DMS114 treated with DMSO at 0.1 percent for 48 hours (cell line): ENCODE results near the gene KCNG1.
A peak's percentile ranks its signal among the peaks of the same experiment; 100 is the strongest.
"Not testable (repeated sequence)": the region's sequence is repeated elsewhere in the genome, so short reads cannot be mapped to it uniquely, and the experiment has no call there.

Experiments used
- DNase-seq: peaks from one replicate; lab custom pipeline; 2025; ENCODE audit not compliant: unreplicated experiment; lab: John Stamatoyannopoulos, UW

KCNG1 gene, protein sequence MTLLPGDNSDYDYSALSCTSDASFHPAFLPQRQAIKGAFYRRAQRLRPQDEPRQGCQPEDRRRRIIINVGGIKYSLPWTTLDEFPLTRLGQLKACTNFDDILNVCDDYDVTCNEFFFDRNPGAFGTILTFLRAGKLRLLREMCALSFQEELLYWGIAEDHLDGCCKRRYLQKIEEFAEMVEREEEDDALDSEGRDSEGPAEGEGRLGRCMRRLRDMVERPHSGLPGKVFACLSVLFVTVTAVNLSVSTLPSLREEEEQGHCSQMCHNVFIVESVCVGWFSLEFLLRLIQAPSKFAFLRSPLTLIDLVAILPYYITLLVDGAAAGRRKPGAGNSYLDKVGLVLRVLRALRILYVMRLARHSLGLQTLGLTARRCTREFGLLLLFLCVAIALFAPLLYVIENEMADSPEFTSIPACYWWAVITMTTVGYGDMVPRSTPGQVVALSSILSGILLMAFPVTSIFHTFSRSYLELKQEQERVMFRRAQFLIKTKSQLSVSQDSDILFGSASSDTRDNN

DNA sequence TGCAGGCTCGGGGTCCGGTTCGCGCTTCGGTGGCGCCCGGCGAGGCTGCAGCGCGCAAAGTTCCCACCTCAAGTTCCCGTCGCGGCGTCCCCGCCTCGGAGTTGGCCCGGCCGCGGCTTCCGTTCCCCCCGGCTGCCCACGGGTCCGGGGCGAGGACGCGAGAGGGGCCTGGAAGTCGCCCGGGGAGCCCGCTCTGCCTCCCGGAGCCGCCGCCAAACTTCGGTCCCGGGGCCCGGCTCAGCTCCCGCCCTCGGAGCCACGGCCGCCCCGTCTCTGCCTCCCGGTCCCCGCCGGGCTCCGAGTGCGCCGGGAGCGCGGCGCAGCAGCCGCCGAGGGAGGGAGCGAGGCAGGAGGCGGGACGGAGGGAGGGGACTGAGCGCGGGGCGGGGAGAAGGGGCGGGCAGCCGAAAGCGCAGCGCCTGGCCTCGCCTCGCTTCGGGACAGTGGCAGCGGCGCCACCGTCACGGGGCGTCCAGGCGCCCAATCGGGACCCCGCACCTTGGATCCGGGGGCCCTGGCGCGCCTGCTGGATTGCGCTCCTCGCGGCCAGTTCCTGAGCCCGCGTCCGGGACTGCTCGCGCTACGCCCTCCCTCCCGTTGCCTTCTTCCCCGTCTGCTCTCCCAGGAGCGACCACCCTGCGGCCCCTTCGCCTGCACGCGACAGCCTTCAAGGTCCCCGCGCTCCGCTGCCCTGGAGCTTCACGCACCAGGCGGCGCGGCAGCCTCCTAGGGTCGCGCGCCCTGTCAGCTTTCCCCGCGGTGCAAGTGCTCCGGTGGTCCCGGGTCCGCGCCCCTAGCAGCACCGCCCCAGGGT is at the start of gene KCNG1:
TSS of gene KCNG1 (minus strand) at position 305 of the 814 bp plus-strand sequence. CDS start 12,769 bp downstream, outside the sequence.
- DNase-seq, result peak; percentile 83

DNA sequence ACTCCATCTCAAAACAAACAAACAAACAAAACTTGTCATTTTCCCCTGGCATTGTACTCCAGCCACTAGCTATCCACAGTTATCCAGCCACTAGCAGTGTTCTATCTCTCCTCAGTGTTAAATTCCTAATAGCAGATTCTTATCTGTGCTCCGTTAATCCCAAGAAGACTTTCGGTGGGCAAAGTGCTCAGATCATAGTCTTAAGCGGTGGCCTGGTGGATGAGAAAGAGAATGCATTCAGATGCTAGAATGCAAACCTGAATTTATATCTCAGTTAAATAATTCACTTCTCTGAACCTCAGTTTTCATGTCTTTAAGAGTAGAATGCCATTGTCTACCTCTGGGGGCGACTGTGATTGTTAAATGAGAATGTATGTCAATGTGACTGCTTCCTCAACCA is 47.7 kb upstream of the KCNG1 start:
- no peak for DNase-seq

DNA sequence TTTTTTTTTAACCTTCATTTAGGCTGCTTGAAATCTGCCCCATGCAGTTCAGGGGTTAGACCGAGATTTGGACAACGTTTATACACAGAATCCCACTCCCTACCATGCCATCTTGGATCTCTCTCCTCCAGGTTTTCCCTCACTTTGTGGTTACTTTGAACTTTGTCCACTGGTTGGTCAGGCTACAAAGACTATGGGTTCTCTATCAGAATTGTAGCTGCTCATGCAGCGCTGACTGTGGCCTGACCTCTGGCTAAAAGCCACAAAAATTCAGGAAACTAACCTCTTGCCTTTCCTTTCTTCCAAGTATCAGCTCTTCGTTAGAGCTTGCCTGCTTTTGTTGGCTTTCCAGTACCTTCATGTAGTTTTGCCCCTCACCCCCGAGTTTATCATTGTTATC is 44.9 kb upstream of the KCNG1 start:
- no peak for DNase-seq

DNA sequence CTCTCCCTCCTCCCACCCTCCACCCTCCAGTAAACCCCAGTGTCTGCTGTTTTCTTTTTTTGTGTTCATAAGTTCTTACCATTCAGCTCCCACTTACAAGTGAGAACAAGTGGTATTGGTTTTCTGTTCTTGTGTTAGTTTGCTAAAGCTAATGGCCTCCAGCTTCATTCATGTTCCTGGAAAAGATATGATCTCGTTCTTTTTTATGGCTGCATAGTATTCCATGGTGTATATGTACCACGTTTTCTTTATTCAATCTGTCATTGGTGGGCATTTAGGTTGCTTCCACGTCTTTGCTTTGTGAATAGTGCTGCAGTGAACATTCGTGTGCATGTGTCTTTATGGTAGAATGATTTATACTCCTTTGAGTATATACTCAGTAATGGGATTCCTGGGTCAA is 42.7 kb upstream of the KCNG1 start:
- DNase-seq, result no peak

DNA sequence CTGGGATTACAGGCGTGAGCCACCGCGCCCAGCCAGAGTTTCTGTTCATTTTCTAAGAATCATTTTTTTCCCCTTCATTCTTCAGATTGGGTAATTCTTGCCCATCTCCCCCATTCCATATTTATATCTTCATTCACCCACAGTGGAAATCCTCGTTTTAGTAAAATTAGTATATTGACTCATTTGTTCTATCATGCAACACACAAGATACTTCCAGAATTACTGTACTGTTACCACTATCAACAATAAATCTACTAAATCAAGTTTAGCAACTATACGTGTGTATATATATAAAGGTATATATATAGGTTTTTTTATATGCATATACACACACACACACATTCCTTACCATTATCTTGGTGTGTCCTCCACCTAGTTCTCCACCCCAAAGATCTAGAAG is 41.2 kb upstream of the KCNG1 start:
- no peak for DNase-seq

DNA sequence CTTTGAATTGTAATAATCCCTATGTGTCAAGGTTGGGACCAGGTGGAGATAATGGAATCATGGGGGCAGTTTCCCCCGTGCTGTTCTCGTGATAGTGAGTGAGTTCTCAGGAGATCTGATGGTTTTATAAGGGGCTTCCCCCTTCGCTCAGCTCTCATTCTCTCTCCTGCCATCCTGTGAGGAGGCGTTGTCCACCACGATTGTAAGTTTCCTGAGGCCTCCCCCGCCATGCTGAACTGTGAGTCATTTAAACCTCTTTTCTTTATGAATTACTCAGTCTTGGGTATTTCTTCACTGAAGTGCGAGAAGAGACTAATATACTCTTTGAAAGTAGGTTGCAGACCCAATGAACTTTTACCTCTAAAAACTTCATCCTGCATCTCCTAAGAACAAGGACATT is 39.2 kb upstream of the KCNG1 start:
- DNase-seq, result no peak

DNA sequence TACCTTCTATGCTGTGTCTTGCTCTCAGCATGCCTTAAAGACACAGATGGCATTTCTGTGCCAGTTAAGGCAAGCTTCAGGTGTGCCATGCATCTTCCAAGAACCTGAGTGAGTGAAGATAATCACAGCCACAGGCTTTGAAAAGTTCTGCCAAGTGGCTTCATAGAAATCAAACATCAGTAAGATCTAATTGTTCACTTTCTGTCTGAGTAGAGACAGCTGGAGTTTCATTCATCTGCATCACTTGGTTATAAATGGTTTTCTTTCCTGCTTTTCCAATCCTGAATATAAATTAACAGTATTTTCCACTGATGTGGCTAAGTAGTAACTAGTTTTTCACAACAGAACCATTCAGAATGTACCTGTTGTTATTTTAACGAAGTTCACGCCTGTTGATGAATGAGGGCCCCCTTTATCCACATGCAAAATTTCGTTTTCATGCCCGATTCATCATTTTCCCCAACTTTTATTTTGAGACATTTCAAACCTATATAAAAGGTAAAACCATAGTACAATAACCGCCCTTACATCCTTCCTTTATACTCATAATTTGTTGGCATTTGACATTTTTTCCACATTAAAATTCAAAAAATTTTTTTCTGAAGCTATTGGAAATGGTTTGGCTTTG is 38.6 kb upstream of the KCNG1 start:
- DNase-seq, result no peak

DNA sequence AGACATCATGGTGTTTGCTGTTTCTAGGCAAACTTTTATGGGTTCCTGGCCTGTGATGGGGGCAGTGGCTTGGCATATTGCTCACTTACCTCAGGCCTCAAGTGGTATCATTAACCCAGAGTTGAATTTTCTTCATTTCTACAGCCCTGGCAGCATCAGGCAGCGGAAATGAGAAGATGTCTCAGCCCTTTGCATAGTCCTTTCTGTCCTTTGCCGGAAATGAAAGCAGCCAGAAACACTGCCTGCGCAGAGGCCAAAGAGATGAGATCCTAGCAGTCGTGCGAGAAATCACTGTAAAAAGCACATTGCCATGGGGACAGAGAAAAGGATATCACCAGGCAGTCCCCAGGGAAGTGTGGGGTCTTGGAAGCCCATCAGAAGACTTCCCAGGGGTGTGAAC is 37.4 kb upstream of the KCNG1 start:
- DNase-seq, result no peak

DNA sequence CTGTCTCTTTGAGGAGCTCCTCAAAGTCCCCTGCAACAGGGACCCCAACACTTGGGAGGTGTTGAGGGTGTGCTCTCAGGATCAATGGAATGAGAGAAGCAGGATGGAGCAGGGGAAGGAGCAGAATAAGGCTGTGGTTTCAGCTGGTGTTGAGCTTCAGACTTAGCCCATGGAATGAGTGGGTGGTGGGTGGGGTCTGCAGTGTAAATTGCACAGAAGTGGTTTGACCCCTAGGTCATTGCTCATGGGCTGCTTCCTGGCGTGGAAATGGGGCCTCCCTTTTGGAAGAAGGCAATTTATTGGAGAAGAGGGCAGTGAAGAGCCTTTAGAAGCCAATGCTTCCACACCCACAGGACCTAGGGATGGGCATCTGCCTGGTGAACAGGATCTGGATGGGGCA is 37.0 kb upstream of the KCNG1 start:
- DNase-seq, result no peak

DNA sequence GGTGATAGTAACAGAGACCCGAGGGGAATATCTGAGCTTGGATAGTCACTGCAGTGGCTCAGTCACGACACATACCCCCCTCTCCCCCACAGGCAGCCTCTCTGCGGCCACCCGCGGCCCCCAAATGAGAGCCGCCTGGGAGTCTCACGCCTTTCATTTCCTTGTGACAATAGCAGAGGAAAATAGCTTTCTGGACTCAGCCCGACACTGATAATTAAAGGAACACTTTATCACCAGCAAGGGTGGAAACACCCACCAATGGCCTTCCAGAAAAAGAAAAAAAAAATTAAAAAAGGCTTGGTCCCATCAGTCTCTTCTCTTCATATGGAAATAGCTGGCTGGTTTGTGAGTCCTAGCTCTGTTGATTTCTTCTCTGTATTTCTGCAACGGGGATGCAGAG is 35.1 kb upstream of the KCNG1 start:
- DNase-seq, result no peak

DNA sequence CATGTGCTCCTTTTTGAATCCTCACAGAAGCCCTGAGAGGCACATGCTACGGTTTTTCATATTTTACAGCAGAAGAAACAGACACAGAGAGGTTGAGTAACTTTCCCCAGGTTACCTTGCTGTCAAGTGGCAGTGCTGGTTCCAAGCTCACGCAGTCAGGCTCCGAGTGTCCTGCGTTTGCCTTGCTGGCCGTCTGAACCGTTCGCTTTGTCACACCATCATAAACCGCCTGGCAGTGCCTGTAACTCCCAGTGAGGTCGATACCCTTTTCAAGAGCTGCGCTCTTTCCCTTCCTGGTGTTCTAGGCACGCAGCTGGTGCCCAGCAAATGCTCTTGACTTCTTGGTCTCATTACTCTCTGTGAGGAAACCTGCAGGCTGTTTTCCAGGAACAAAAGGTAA is 31.3 kb upstream of the KCNG1 start:
- no peak for DNase-seq

DNA sequence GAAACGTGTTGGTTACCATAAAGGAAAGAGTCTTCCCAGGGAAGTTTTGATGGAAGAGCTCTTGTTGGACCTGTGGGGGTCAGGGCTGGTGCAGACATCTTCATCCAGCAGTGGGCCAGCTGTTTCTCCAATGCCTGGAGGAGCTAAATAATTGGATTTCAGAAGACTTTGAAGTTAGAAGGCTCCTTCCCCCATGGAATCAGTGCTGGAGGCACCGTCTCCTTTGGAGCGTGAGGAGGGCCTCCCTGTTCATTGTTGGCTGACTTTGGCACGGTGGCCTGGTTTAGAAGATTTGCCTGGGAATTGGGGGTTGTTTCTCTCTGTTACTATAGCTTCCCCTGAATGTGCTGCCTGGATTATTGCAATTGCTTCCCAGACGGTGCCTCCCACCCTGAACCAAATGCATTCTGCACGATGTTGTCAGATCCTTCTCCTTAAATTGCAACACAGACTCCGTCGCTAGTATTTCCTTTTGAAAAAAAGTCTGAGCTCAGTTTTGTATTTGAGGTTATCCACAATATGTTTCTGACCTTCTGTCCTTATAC is 27.7 kb upstream of the KCNG1 start:
- DNase-seq, result no peak

DNA sequence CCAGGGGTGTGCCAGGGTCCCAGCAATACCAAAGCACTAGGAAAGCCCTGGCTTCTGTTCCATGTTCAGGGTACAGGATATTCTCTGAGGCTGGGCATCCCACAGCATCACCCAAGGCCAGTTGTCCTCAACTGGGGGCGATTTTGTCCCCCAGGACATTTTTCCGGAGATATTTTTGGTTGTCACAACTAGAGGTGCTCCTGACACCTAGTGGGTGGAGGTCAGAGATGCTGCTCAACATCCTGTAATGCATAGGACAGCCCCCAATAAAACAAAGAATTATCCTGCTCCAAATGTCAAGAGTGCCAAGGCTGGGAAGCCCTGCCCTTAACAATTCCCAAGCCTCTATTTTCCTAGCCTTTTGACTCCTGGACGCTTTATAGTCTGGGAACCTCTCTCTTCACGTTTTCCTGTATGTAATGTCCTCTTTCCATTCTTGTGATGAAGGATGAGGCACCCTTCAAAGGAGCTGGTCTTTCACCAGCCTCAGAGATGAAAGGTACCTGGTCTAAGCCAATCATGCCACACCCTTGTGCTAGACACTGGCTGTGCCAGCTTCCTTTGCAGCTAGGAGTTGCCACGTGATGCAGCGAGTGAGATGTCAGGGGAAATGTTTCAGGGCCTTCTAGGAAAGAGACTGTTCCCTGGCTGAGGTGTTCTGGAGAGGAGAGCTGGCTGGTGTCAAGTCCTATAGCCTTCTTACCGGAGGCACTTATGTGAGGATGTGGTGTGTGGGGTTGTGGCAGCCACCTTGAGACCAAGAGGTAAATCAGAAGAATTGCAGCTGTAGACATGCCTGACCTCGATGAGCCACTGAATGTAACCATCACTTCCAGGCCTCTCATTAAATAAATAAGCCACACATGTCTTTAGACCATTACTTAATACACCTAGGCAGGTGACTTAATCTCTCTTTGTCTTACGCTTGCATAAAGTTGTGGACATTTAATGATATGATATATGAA is 23.4 kb upstream of the KCNG1 start:
- no peak for DNase-seq

DNA sequence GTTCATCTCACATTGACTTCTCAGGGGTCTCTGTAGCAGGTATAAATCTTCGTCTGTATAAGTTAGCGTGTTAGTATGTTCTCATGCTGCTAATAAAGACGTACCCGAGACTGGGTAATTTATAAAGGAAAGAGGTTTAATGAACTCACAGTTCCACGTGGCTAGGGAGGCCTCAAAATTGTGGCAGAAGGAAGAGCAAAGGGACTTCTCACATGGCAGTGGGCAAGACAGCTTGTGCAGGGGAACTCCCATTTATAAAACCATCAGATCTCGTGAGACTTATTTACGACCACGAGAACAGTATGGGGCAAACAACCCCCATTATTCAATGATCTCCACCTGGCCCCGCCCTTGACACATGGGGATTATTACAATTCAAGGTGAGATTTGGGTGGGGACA is 22.6 kb upstream of the KCNG1 start:
- not testable (repeated sequence) for DNase-seq

DNA sequence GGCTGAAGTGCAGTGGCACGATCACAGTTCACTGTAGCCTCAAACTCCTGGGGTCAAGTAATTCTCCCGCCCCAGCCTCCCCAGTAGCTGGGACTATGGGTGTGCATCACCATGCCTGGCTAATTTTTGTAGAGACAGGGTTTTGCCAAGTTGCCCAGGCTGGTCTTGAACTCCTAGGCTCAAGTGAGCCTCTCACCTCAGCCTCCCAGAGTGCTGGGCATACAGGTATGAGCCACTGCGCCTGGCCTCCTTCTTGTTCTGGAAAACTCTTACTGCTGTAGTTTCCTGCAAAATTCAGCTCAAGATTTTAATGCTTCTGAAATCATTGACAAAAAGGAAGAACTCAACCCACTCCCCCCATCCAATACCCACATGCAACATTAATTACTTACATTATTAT is 21.9 kb upstream of the KCNG1 start:
- no peak for DNase-seq

DNA sequence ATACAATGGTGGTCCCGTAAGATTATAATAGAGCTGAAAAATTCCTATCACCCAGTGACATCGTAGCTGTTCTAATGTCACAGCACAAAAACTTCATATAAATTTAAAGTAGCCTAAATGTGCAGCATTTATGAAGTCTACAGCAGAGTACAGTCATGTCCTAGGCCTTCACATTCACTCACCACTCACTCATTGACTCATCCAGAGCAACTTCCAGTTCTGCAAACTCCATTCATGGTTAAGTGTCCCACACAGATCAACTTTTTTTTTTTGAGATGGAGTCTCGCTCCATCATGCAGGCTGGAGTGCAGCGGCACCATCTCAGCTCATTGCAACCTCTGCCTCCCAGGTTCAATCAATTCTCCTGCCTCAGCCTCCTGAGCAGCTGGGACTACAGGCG is 20.9 kb upstream of the KCNG1 start:
- DNase-seq, result no peak

DNA sequence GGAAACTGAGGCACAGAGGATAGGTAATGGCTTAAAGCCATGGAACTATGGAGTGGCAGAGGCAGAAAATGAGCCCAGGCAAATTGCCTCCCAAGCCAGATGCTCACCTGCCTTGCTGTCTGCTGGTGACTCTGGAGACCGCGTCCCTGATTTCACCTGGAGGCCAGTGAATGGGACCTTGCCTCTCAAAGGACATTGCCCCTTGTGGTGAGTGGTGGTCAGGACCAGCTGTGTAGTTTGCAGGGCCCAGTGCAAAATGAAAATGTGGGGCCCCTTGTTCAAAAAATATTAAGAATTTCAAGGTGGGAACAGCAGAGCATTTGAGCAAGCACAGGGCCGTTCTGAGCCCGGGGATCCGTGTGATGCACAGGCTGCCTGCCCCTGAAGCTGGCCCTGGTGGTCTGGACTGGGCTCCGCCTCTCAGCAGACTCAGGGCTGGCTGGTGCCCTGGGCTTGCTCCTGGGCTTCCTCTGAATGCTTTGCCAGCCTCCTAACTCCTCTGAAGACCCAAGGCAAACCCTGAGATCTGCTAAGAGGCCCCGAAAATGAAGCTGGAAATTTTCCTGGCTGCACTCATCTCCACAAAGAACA is 19.8 kb upstream of the KCNG1 start:
- DNase-seq, result no peak

DNA sequence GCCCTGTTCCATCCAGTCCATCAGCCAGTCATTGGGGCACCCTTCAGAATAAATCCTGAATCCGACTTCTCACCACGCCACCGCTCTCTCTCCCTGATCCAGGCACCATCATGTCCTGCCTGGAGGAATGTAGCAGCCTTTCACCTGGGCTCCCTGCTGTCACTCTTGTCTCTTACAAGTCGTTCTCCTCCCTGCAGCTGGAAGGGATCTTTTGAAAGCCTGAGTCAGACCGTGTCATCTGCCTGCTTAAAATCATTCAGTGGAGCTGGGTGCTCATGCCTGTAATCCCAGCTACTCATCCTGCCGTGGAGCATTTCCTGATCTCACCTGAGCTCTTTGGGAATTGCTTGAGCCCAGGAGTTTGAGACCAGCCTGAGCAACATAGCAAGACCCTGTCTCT is 19.2 kb upstream of the KCNG1 start:
- DNase-seq, result no peak

DNA sequence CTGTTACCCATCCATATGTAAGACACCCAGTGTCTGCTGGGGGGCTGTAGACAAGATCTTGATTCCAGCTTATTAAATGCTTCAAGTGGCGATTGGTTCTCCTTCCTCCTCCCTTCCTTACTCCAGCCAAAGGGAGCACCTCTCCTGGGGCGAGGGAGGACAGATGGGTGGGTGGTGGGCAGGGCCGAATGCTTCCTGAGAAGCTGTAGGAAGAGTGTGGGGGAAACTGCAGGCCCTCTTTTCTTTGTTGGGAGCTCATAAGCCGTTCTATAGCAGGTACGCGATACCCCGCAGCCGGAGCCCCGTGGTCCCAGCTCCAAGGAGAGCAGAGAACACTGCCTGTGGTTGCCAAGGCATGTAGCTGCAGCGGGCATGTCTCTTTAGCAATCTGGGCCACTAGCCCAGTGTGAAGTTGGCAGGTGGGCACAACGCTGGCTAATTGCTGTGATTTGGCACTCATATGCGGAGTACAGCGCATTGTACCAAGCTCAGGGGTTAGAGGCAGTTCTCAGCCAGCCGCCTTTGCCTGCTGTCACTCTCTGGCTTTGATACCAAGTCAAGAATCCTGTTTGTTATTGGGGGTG is 14.7 kb upstream of the KCNG1 start:
- no peak for DNase-seq
